ENCODE results near the gene TRIP10.
"Not testable (repeated sequence)": the region's sequence is repeated elsewhere in the genome, so short reads cannot be mapped to it uniquely, and the experiment has no call there.

The TRIP10 gene

GRCh38 chr19:6740589-6741343 lies 1.3 kb downstream of the TRIP10 start:
- DNase-seq (ENCODE audit: low read depth), result no peak

GRCh38 chr19:6743066-6743465 lies 3.6 kb downstream of the TRIP10 start:
- no peak for DNase-seq (ENCODE audit: low read depth)

GRCh38 chr19:6743714-6744380 lies 4.4 kb downstream of the TRIP10 start:
- DNase-seq (ENCODE audit: low read depth), result no peak

- no peak for DNase-seq (ENCODE audit: low read depth)
Measured at GRCh38 chr19:6744381-6745301, 5.2 kb downstream of the TRIP10 start.

- DNase-seq (ENCODE audit: low read depth), result no peak
Measured at GRCh38 chr19:6745965-6746364, 6.5 kb downstream of the TRIP10 start.

- not testable (repeated sequence) for DNase-seq (ENCODE audit: low read depth)
Measured at GRCh38 chr19:6748543-6748942, 9.1 kb downstream of the TRIP10 start.

- DNase-seq (ENCODE audit: low read depth), result no peak
Measured at GRCh38 chr19:6750062-6750461, 10.6 kb downstream of the TRIP10 start.

- DNase-seq (ENCODE audit: low read depth), result no peak
Measured at GRCh38 chr19:6751189-6751588, 11.7 kb downstream of the TRIP10 start.

- no peak for DNase-seq (ENCODE audit: low read depth)
Measured at GRCh38 chr19:6752256-6753177, 13.0 kb downstream of the TRIP10 start.

GRCh38 chr19:6753178-6754031 lies 13.9 kb downstream of the TRIP10 start:
- peak; percentile 61 for DNase-seq (ENCODE audit: low read depth)

- no peak for DNase-seq (ENCODE audit: low read depth)
Measured at GRCh38 chr19:6754136-6754535, 14.7 kb downstream of the TRIP10 start.

- no peak for DNase-seq (ENCODE audit: low read depth)
Measured at GRCh38 chr19:6754653-6755463, 15.4 kb downstream of the TRIP10 start.

- DNase-seq (ENCODE audit: low read depth), result no peak
Measured at GRCh38 chr19:6760606-6761005, 21.1 kb downstream of the TRIP10 start.

GRCh38 chr19:6761053-6761676 lies 21.7 kb downstream of the TRIP10 start:
- no peak for DNase-seq (ENCODE audit: low read depth)

- DNase-seq (ENCODE audit: low read depth), result not testable (repeated sequence)
Measured at GRCh38 chr19:6762253-6762797, 22.8 kb downstream of the TRIP10 start.

- DNase-seq (ENCODE audit: low read depth), result no peak
Measured at GRCh38 chr19:6765738-6766356, 26.4 kb downstream of the TRIP10 start.

- DNase-seq (ENCODE audit: low read depth), result no peak
Measured at GRCh38 chr19:6766357-6767080, 27.0 kb downstream of the TRIP10 start.

- no peak for DNase-seq (ENCODE audit: low read depth)
Measured at GRCh38 chr19:6767081-6767356, 27.5 kb downstream of the TRIP10 start.

Data from stimulated activated CD8-positive, alpha-beta memory T cell treated with anti-CD3 and anti-CD28 coated beads, Interleukin-15, amount 100 ng/mL, for 24 hours (primary cell).